ENCODE results near the gene CLDN8.

The CLDN8 gene

DNA sequence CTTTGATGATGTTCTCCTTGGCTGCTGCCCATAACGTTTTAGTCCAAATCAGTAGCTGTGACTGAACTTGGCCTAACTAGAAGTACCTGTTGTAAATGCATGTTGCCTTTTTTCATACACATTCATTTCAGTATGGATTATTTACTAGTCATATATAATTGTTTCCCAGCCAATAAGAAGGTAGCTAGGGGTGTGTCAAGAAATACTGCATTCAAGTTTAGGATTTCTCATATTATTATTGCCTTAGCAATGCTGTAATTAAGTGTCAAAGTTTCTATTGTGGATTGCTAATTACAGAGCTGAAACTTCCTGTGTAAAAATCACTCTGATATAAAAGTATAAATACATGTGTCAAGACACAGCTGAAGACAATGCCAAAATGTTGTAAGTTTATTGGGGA, 49.2 kb downstream of the CLDN8 start, which contains the start of gene CLDN17:
Gene CLDN17 (minus strand): TSS at position 101 of the 400 bp plus-strand sequence. CDS start 188 bp downstream, outside the sequence.
- no peaks in the 10 kb centered on the region for H3K4me1 Mint-ChIP-seq
- H3K27me3 Mint-ChIP-seq = no peaks in the 10 kb centered on the region
- H3K9me3 Mint-ChIP-seq = peaks cover 0 to 1% of the 10 kb centered on the region in 2 donors
- no peak within 1 kb of the TSS for H3K27ac Mint-ChIP-seq
- H3K4me3 Mint-ChIP-seq = no peak within 1 kb of the TSS
- DNase-seq (no peak), ATAC-seq (replicated peaks) (no peak)
- no peaks in the 10 kb centered on the region for H3K36me3 Mint-ChIP-seq

DNA sequence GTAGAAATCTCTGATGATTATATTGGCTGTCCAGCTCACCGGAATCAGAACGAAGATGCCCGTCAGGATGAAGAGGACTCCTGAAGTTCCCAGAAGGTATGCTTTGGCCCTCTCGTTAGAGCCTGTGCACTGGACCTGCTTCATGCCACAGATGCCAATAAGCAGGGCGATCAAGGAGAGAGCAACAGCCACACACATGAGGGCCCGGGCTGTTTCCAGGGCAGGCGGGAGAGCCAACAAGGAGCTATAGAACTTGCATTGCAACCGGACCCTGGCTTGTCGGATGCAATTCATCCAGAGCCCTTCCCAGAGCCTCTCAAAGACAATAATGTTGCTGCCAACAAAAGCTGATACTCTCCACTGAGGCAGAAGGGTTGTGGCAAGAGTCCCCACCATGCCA, 49.7 kb downstream of the CLDN8 start:
- Mint-ChIP-seq H3K4me1 (no peaks in the 10 kb centered on the region), H3K9me3 (peaks cover 0 to 1% of the 10 kb centered on the region in 2 donors), H3K4me3 (no peak overlapping the region), H3K27ac (no peak overlapping the region), H3K27me3 (no peaks in the 10 kb centered on the region), H3K36me3 (no peaks in the 10 kb centered on the region)
- DNase-seq (no peak), ATAC-seq (replicated peaks) (no peak)

DNA sequence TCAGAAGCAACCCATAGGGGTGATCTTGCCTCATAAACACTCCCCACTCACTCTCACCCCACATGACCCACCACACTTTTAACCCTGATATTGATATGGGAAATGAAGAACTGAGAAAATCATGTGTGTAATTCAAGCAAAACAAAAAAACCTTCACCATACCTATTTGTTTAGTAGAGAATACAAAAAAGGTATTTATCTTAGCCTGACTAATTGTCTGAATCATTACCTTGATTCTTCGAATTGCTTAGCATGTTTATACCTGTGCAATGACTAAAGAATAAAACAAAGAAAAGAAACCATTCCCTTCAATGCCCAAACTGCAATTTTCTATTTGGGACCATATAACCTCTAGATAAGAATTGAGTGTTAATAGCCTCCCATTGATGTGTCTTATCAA, 51.1 kb downstream of the CLDN8 start:
- no peak overlapping the region for H3K4me3 Mint-ChIP-seq
- H3K4me1 Mint-ChIP-seq = no peaks in the 10 kb centered on the region
- H3K36me3 Mint-ChIP-seq = no peaks in the 10 kb centered on the region
- ATAC-seq (replicated peaks) = no peak
- no peak for DNase-seq
- H3K9me3 Mint-ChIP-seq = peaks cover 0 to 1% of the 10 kb centered on the region in 2 donors
- H3K27me3 Mint-ChIP-seq = no peaks in the 10 kb centered on the region
- no peak overlapping the region for H3K27ac Mint-ChIP-seq

All from stimulated activated naive B cell treated with anti-CD40 and anti-IgM and Interleukin-4, amounts not matched to agents 10 μg/mL and 1 μg/mL and 100 μg/mL, for 72 hours (primary cell).